Measurements from ENCODE around the gene CRACDL. TPM values are rescaled to one million over a fixed set of nuclear protein-coding genes. Genes with fewer than 3 reads are reported as not detected.

CRACDL gene
- total and polyA plus RNA-seq, 2 donors (not counting 1 experiment from before 2014, with no cell fraction given): 0.25 TPM; not detected in 1

- POLR2A ChIA-PET: no interaction called here
- intact Hi-C loops (cut with micrococcal nuclease): loop anchor here (5.0 kb wide), 1 partner anchor 92 kb away; the partner anchor contains the start of gene MGAT4A
- Histone ChIP-seq H3K27me3 (replicated peaks in 1 of 4; ENCODE audit: control extremely low read depth in 1 of 4, control insufficient read depth in 3 of 4, insufficient read depth in 4 of 4, low read length in 3 of 4) (peaks cover 0 to 20% (median 10%) of the 10 kb centered on the region in 4 experiments), H3K9me3 (ENCODE audit: control extremely low read depth in 1 of 3, control insufficient read depth in 2 of 3, insufficient read depth in 1 of 3, low read length in 2 of 3) (peaks cover 0 to 11% (median 0%) of the 10 kb centered on the region in 3 donors), H2AFZ (ENCODE audit: insufficient read depth, low read depth, low read length, poor library complexity, severe bottlenecking) (no peak overlapping the region), H3K4me3 (ENCODE audit: control extremely low read depth in 1 of 5, extremely low read depth in 1 of 5, insufficient read depth in 1 of 5, low read depth in 2 of 5, low read length in 4 of 5) (no peak overlapping the region), H3K79me2 (ENCODE audit: control insufficient read depth, insufficient read depth, low read length) (no peaks in the 10 kb centered on the region), H3K36me3 (replicated peaks in 1 of 2; ENCODE audit: control extremely low read depth in 1 of 2, control insufficient read depth in 1 of 2, extremely low read depth in 1 of 2, insufficient read depth in 2 of 2, low read length in 1 of 2) (no peaks in the 10 kb centered on the region), H3K4me1 (ENCODE audit: control insufficient read depth in 2 of 2, insufficient read depth in 2 of 2, low read length in 2 of 2) (peaks cover 4 to 16% of the 10 kb centered on the region in 2 donors), H3K27ac (ENCODE audit: low read length in 2 of 2) (no peak overlapping the region), H3K4me2 (replicated peaks; ENCODE audit: low read depth, low read length, poor library complexity, severe bottlenecking) (no peak overlapping the region), H4K20me1 (ENCODE audit: control insufficient read depth, insufficient read depth, low read length, poor library complexity, severe bottlenecking) (no peaks in the 10 kb centered on the region), H3K9ac (ENCODE audit: low read length) (no peak overlapping the region)
- CTCF ChIA-PET: interaction anchor here (1.0 to 4.0 kb wide), 4 partner anchors 10 to 175 kb away, joined by 3 to 18 read pairs (median 4); no protein-coding TSS in a partner anchor
- ATAC-seq (ENCODE audit: low read depth) (no peak), DNase-seq (peak; percentile 32)
- no peaks in the 10 kb centered on the region for H3K9me3 Mint-ChIP-seq (ENCODE audit: insufficient read depth)
- H3K4me1 Mint-ChIP-seq: peaks cover 18% of the 10 kb centered on the region
- WGBS (ENCODE audit: insufficient coverage): no CpG with 5 or more reads among the region's 2 CpGs
- TF ChIP-seq CTCF (IDR thresholded peaks at IDR 0.05) (no peak), EZH2 (IDR thresholded peaks at IDR 0.05; ENCODE audit: borderline replicate concordance, insufficient read depth, low read depth, low read length, poor library complexity, severe bottlenecking) (no peak)
- peaks cover 5% of the 10 kb centered on the region for H3K27me3 Mint-ChIP-seq
- peak overlapping the region; percentile 34 for H3K27ac Mint-ChIP-seq
- peak overlapping the region; percentile 15 for H3K4me3 Mint-ChIP-seq
Measured at GRCh38 chr2:98824256-98825019, 111.6 kb downstream of the CRACDL start.

Data from B cell (primary cell).